ENCODE results near the gene FEZF1. TPM values are rescaled to one million over a fixed set of nuclear protein-coding genes. Genes with fewer than 3 reads are reported as not detected.

FEZF1 gene
- total RNA-seq, 2 experiments from 2014 or later = not detected

- POLR2A ChIA-PET = no interaction called here
- peaks cover 4% of the 10 kb centered on the region for H3K4me1 Mint-ChIP-seq (ENCODE audit: low read depth)
- H3K27me3 Mint-ChIP-seq = peaks cover 75% of the 10 kb centered on the region
- ATAC-seq (no peak), DNase-seq (no peak)
- no peaks in the 10 kb centered on the region for H3K36me3 Mint-ChIP-seq (ENCODE audit: low read depth)
- peaks cover 3% of the 10 kb centered on the region for H3K9me3 Mint-ChIP-seq
- CTCF ChIA-PET = no interaction called here
- no peak overlapping the region for H3K27ac Mint-ChIP-seq
- intact Hi-C loops (cut with micrococcal nuclease) = no loop called here
- H3K4me3 Mint-ChIP-seq = no peak overlapping the region
- TF ChIP-seq CTCF (IDR thresholded peaks at IDR 0.05) = no peak
These were observed 7.3 kb upstream of the FEZF1 start for GRCh38 chr7:122311734-122312450.

GRCh38 chr7:122311050-122311700, 6.6 kb upstream of the FEZF1 start:
- no peak for DNase-seq
- intact Hi-C loops (cut with micrococcal nuclease) = no loop called here
- peaks cover 76% of the 10 kb centered on the region for H3K27me3 Mint-ChIP-seq
- no peak overlapping the region for H3K27ac Mint-ChIP-seq
- no peak for TF ChIP-seq CTCF (IDR thresholded peaks at IDR 0.05)
- H3K9me3 Mint-ChIP-seq = peaks cover 3% of the 10 kb centered on the region
- no peak overlapping the region for H3K4me3 Mint-ChIP-seq
- POLR2A ChIA-PET = no interaction called here
- H3K4me1 Mint-ChIP-seq (ENCODE audit: low read depth) = peaks cover 4% of the 10 kb centered on the region
- ATAC-seq = no peak
- CTCF ChIA-PET = no interaction called here
- H3K36me3 Mint-ChIP-seq (ENCODE audit: low read depth) = no peaks in the 10 kb centered on the region

GRCh38 chr7:122310119-122311021, 5.8 kb upstream of the FEZF1 start:
- ATAC-seq (no peak), DNase-seq (no peak)
- ChIA-PET POLR2A (no interaction called here), CTCF (interaction anchor here (0.7 kb wide), 1 partner anchor 11 kb away, joined by 3 read pairs; no protein-coding TSS in a partner anchor)
- Mint-ChIP-seq H3K36me3 (ENCODE audit: low read depth) (no peaks in the 10 kb centered on the region), H3K9me3 (peaks cover 3% of the 10 kb centered on the region), H3K27me3 (peaks cover 76% of the 10 kb centered on the region), H3K4me3 (no peak overlapping the region), H3K27ac (no peak overlapping the region), H3K4me1 (ENCODE audit: low read depth) (peaks cover 4% of the 10 kb centered on the region)
- no peak for TF ChIP-seq CTCF (IDR thresholded peaks at IDR 0.05)
- intact Hi-C loops (cut with micrococcal nuclease) = no loop called here

GRCh38 chr7:122309421-122309820, 4.9 kb upstream of the FEZF1 start:
- H3K27me3 Mint-ChIP-seq = peaks cover 74% of the 10 kb centered on the region
- no peak overlapping the region for H3K4me3 Mint-ChIP-seq
- H3K9me3 Mint-ChIP-seq = peaks cover under 1% of the 10 kb centered on the region
- TF ChIP-seq CTCF (IDR thresholded peaks at IDR 0.05) = no peak
- H3K36me3 Mint-ChIP-seq (ENCODE audit: low read depth) = peaks cover 1% of the 10 kb centered on the region
- ChIA-PET CTCF (no interaction called here), POLR2A (no interaction called here)
- no peak overlapping the region for H3K27ac Mint-ChIP-seq
- intact Hi-C loops (cut with micrococcal nuclease) = no loop called here
- H3K4me1 Mint-ChIP-seq (ENCODE audit: low read depth) = peaks cover 4% of the 10 kb centered on the region
- DNase-seq (no peak), ATAC-seq (no peak)

Measured in activated CD8-positive, alpha-beta T cell treated with anti-CD3 and anti-CD28 coated beads for 36 hours (primary cell).